Epidermal melanocyte (primary cell): ENCODE data around the gene PAM.

Source experiments
- DNase-seq: peaks from one replicate; pipeline ENCODE4 v3.0.0; 2011; ENCODE audit warnings: low spot score; ENCODE audit not compliant: insufficient read length

Gene PAM

DNA sequence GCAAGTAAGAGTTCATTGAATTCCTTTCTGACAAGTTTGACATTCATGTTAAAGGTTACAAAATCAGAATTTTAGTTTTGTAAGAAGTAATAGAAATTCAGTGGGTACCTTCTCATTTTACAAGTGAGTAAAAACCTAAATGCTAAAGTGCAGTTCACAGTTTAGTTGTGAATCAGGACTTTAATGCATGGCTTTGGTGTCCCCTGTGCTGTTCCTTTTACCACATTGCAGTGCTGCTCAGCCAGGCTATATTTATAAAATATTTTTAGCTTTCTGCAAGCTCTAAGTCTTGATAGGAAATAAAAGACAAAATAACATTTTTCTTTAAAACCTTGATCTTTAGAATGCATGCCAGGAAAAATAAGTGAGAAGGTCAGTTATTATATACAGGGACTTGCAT, 26.3 kb downstream of the PAM start:
- DNase-seq: no peak

DNA sequence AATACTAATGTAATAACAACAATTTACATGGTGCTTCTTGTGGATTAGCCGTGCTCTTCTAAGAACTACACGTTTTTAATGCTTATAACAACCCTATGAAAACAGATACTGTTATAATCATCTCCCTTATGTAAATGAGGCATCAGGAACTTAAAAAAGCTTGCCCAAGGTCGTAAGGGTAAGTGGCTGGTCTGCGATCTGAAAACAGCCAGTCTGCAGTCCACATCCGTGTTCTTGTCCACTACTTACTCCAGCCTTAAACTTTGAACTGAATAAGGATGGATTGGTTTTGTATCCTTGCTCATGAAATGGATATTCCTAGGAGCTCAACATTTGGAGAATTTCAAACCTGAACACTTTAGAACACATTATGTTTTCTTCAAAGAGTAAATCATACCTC, 26.7 kb downstream of the PAM start:
- DNase-seq: no peak

DNA sequence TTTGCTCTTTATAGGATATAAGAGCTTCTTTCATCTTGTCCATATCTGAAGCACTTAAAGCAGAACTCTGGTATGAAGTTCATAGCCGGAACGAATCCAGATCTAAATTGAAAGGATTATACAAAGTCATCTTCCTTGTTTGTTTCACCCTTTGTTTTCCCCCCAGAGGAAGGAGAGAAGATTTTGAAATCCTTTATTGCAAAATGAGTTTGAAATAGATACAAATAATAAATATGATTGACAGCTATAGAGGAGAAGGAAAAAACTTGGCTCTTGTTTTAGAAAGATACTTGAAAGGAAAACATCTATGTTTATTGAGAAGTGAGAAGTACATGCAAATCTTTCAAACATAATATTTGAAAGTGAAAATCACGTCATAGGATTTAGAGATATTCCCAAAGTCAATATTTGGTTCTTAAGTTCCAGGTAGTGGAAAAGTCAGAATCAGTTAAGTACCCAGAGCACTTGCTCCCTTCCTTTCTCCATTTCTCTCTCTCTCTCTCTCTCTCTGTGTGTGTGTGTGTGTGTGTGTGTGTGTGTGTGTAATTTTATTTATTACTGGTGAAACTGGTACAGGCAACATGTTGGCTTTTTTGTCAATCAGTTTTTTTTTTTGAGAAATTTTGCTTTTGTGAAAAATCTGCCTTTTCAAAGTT, 27.2 kb downstream of the PAM start:
- no peak for DNase-seq

DNA sequence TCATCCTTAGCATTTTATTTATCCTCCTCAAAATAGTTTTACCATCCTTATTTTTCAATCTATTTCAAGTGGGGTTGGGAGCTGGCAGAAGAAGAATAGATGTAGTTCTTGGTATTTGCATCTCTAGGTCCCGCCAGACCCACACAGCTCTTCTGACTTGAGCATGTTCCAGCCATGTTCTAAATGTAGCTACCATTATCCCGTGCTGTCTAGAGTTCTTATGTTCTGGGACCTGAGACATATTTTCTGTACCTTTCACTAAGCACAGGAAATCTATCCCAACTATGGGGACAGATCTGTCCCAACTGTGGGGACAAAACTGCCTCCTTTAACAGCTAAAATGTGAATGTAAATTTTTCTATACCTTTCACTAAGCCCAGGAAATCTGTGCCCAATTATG, 32.0 kb downstream of the PAM start:
- no peak for DNase-seq

DNA sequence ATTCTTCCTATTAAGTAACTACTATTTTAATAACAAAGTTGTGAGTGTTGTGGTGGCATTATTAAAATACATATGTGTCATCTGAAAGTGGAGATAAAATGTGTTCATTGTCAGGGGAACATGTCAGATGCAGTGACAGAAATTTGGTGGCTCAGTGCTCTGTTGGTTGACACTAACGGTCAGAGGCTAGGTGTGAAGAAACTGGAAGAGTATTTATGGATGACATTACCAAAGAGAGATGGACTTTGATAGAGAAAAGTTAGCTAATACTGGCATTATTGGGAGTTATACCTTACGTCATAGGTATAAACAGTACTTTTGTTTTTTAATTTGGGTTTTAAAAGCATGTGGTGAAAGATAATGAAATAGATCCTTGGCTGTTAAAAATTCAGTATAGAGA, 33.7 kb downstream of the PAM start:
- no peak for DNase-seq

DNA sequence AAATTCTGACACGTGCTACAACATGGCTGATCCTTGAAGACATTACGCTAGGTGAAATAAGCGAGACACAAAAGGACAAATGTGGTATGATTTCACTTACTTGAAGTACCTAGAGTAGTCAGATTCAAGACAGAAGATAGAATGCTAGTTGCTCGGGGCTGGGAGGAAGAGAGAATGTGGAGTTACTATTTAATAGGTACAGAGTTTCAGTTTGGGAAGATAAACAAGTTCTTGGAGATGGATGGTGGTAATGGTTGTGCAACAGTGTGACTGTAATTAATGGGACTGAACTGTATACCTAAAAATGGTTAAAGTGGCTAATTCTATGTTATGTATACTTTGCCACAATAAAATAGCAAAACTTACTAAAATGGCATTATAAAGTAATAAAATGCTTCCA, 34.4 kb downstream of the PAM start:
- DNase-seq: no peak

DNA sequence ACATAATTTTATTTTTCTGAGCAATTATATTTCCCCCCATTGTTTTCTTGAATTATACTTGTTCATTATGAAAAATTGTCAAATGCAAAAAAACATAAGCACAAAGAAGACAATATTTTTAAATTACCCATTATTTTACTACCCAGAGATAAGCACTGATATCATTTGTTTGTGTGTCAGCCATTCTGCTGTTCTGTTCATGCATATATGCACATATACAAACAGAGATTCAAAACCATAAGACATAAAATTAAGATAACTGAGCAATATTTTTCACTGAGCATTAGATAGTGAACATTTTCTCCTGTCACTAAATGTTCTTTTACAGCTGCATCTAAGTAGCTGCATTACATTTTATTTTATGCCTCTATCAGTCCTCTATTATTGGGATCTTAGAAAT, 35.6 kb downstream of the PAM start:
- no peak for DNase-seq

DNA sequence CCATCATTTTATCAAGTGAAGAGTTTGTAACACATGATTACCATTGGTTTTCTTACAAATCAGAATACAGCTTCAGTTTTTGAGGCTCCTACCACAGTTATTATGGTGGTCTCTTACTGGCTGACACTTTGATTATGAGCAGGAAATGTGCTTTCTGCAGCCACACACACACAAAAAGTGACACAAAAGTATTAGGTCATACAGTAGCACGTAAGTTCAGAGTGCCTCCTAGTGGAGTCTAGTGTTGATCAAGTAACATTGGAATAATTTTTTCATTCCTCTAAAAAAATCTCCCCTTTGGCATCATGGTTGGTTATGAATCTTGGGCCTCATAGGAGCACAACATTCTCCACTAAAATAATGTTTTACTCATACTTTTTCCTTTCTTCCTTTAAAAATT, 37.6 kb downstream of the PAM start:
- DNase-seq: no peak

DNA sequence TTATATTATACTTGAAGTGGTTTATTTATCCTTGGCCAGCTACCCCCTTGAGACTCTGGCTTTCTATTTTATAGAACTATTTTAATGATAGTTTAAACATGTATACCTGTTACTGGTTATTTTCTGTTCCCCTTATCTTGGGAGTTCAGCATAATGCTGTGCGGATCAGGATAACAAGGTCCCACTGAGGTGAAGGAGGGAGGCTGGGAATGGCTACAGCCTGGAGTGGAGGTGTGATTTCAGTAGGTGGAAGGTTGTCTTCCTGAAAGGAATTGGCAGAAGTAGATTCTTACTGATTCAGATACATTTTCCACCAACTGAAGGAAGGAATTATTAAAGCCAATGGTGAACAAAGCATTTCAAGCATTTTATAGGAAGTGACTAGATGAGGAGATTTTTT, 38.9 kb downstream of the PAM start:
- no peak for DNase-seq

DNA sequence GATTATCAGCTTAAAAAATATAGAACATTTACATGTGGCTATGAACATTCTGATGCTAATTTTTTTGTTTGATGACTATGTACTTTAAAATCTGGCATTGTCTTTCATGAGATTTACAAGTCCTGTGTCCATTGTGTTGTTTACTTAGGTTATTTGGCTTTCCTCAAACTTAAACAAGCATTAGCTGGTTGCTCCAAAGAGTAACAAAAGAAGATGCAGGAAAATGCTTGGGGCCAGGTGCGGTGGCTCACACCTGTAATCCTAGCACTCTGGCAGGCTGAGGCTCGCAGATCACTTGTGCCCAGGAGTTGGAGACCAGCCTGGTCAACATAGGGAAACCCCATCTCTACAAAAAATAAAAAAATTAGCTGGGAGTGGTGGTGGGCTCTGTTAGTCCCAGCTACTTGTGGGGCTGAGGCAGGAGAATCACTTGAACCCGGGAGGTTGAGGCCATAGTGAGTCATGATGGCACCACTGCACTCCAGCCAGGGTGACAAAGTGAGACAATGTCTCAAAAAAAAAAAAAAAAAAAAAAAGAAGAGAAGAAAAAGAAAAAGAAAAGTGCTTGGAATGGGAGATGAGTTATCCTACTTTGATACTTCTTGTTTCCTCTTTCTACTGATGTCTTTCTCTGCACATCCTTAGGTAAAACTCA, 39.7 kb downstream of the PAM start:
- no peak for DNase-seq

DNA sequence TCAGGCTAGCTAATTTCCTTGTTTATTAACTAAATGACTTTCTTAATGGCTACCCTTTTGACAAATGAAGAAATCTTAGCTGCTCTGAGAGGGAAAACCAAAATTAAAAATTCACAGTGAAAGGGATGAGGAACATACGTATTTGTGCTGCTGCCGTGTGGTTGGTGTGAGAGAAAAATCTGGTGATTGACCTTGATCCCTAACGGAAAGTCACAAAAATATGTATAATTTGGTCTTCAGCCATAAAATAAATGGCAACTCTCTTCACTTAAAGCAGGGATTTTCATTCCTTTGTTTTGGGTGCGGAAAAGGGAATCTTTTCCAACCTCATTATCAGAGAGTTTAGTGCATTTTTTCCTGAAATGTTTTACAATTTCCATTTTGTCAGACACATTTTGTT, 40.4 kb downstream of the PAM start:
- no peak for DNase-seq

DNA sequence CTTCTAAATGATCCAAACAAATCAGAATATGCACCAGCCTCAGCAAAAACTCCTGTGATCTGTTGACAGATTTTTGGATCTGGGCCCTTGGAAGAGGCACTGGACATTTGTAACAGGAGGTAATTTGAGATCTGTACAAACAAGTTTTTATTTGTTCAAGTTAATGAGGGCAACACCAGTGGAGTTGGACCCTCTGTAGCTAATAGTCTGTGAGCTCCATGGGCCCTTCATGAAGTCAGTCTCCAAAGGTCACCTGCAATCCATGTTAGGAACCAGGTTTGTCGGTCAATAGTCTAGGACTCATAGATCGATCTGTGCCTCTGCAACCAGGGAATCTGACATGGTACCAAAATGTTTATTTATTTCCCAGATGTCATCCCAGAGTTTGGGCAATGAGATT, 40.9 kb downstream of the PAM start:
- DNase-seq: no peak

DNA sequence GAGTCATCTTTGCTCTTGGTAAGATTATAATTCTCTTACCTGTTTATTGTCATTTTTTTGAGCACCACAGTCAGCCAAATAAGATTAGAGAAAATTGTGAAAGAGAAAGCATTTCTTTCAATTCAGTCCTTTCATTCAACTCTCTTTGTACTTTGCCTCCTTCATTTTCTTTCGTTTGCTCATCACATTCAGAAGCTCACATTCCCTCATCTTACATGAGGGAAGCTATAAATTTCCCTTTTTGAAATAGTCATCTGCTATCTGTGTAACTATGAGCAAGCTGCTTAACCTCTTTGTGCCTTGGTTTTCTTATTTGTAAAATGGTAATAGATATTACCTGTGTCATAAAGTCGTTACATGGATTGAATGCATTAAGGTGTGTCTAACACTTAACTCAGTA, 41.4 kb downstream of the PAM start:
- no peak for DNase-seq

DNA sequence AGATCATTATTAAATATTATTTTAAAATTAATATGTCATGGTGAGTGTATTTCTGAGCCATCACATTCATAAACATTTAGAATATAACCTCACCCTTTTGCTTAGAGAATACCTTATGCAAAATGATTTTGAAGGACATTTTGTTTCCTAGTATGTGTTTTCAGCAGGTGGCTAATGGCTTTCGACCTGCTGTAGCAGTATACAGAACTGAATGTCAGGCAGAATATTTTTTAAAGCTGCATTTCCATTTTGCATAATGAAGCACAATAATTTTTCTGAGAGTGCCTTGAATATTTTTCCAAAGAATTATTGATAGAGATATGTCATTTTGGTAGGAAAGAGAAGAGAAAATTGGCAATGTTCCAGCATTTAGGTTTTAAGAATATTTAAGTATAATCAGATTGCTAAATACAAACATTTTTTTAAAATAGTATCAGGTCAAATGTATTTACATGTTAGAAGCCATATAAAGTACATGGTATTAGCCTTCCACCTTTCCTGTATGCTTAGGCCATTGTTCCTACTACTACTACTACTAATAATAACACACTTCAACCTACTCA, 42.3 kb downstream of the PAM start:
- DNase-seq: no peak

DNA sequence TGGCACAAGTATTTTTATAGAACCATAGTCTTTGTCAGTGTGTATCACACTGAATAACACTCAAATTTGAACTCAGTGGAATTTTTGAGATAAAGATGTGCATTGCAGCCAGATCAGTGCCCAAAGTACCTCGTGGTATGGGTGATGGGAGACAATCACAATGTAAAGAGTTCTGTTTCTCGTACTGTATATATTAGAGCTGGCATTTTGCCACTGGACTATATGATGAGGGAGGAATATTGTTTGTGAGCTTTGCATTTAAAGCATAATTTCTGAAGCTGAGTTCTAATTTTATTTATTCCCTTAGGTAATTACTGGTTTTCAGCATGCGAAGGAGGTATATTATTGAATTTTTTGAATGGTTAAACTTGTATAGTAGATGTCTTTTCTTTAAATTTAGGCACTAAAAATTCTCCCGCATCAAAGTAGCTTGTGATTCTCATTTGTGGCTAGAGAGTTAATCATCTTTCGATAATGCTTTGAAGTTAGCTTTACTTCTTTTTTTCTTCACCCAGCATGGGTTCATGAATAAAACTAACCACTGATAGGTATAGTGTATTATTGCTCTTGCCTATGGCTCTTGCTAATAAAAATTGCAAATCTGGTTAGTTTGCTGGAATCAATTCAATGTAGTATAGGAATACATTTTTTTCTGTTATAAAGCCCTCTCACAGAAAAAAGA, 43.1 kb downstream of the PAM start:
- no peak for DNase-seq

DNA sequence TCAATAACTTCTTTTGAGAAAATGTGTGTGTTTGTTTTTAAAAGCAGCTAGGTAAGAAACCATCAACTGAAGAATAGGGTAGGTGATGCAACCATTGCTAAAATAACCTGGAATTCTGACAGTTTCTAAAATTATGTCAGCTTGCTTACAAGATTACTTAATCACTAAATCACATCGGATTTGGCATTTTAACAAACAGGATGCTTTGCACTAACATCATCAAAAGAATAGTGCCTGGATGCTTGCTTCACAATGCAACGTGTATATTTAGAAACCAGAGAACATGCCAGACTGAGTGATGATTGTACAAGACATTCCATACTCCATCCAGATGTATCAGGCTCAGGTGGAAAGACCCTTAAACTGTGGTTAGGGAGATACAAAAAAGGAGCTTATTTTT, 43.9 kb downstream of the PAM start:
- no peak for DNase-seq

DNA sequence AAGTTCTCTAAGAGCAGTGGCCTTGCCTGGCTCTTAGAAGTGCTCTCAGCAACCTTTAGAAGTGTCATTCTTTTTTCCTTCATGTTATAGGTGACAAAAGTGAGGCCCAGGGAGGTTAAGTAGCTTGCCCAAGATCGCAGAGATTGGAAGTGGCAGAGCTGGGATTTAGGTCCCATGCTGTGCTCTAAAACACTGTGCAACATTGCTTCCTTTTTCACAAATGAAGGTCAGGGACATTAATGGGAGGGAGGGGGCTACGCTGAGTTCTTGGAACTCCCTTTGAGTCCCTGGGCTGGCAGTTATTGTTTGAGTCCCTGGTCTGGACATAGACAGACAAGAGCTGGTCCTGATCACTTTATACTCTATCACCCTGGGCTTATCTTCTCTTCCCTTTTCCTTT, 45.3 kb downstream of the PAM start:
- no peak for DNase-seq

DNA sequence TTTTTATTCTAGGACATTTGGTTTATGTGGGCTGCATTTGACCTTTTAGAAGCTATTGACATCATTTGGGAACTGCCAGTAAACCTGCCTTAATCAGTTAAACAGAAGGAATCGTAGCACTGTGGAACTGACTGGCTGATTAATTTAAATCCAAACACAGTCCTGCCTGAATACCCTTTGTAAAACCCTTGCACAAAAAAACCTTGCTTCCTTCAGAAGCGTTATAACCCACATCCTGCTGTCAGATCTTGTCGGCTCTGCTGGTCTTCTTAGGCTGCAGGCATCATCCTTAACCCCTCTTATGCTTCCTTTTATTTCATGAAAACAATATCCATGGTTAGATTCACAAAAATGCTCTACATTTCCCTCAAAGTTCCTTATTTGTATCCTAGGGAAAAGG, 46.3 kb downstream of the PAM start:
- no peak for DNase-seq

DNA sequence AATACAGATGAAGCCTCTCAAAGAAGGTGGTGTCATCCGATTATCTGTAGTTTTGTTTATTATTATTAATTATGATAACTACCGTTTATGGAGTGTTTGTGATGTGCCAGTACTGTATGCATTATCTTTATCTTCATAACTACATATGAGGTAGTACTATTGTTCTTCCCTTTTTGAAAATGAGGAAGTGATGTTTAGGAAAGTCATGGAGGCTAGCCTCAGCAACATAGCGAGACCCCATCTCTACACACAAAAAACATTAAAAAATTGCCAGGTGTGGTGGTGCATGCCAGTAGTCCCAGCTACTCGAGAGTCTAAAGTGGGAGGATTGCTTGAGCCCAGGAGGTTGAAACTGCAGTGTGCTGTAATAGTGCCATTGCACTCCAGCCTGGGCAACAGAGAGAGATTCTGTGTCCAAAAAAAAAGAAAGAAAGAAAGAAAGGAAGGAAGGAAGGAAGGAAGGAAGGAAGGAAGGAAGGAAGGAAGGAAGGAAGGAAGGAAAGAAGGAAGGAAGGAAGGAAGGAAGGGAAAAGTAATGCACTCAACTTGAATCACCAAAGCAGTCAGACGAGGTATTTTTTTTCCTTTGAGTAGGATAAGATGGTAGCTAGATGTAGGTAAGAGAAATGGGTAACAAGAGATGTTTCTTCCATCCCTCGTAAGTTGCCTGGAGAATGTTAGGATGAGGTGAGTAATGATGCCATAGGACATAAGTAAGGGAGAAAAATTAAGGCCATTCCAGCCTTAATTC, 47.8 kb downstream of the PAM start:
- DNase-seq: no peak

DNA sequence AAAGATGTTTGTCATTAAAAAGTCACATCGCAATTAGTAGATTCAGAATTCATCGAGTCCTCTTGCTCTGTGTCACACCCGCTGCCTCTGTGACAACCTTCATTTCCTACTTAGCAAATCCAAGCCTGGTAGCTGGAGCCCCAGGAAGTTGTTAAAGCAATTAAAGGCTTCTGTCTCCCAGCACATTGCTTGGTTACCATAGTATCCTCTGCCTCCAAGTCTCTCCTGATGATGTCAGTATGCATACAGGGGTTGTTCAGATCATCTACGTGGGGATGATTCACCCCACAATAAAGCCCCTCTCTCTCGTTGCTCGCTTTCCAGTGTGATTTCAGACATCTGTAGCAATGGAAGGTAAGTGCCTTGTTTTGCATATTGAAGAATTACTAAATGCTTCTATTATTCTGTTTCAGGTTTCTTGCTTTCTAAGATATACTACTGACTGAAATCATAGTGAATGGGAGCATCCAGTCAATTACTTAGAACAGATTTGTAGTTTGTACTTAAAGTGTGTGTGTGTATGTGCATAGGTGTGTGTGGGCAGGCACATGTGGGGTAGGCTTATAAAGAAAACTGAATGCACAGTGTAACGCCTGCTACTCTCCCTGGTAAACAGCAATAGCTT, 52.9 kb downstream of the PAM start:
- no peak for DNase-seq

DNA sequence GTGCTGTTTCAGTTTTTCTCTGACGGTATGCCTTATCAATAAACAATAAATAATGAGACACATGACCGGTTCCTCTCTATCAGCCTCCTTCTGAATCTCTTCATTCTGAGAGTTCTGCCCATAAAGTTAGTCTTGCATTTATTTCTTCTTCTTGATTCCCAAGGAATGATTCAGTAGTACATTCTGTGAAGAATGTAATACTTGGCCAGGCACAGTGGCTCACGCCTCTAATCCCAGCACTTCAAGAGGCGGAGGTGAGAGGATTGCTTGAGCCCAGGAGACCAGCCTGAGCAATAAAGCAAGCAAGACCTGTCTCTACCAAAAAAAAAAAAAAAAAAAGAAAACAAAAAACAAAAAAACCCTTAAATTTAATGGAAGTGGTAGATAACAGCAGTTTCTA, 53.9 kb downstream of the PAM start:
- no peak for DNase-seq

DNA sequence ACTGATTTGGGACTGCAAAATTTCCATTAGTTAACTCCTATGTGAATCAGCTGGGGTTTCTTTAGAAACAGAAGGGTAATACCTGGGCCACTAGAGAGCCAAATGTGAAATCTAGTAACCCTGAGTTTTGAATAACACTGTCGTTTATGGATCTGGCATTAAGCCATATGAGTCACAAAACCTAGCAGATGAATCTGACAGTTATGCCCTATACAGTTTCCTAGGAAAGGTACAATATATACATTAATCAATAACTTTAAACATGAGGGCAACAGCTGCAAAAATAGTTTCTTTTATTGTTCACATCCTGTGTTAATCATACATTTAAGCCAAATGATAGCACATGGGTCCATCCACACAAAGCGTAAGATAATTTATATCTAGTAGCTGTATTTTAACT, 56.9 kb downstream of the PAM start:
- no peak for DNase-seq
